Measurements from ENCODE around the gene SDF4. TPM values are rescaled to one million over a fixed set of nuclear protein-coding genes. Genes with fewer than 3 reads are reported as not detected.

SDF4 gene
- total and polyA plus RNA-seq, 2 of the 4 experiments (the other 2 are of a cell fraction): 57.0 to 250 TPM

DNA sequence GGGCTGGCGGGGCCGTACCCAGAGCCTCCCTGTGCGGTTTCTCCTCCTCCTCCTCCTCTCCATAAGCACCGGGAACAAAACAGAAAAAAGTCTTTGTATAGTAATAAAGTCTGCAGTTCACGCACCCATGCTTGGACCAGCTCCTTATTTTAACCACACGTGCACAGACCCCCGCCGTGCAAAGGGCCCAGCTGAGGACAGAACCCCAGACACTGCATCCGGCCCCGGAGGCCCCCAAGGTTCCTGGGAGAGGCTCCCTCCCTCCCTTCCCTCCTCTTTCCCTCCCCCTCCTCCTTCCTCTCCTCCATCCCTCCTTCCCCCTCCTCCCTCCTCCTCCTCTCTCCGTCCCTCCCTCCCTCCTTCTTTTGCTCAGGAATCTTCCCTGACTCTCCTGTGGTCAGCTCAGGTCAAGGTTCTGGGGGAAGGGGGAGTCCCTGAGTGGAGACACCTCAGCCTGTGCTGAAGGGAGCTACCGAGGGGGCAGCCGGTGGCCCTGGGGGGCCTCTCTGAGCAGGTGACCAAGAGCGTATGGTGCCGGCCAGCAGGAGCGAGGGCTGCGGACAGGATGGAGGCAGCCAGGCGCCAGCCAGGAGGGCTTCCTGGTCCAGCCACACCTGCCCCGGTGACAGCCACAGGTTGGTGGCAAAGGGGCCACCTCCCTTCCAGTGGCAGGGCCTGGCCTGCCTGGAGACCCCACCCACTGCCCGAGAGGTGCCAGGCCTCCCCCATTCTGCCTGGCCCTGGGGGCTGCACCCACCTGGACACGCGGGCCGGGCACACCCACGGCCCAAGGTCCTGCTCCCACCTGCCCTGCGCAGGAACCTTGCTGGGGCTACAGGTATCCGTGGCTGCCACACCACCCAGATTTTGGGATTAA lies 61.3 kb downstream of the SDF4 start:
- Histone ChIP-seq H4K20me1 (ENCODE audit: insufficient read depth, low read length) (no peaks in the 10 kb centered on the region; the same call in 1 of the 2 replicates), H3K4ac (ENCODE audit: low read depth, low read length) (no peak overlapping the region), H3K79me1 (ENCODE audit: low read depth in 1 of 2, low read length in 2 of 2) (no peaks in the 10 kb centered on the region), H2BK20ac (ENCODE audit: low read depth, low read length) (no peak overlapping the region), H3K4me3 (ENCODE audit: insufficient read depth, low read depth, low read length) (no peak overlapping the region), H3K56ac (ENCODE audit: extremely low read depth, insufficient read depth, low read length) (no peak overlapping the region), H2BK5ac (ENCODE audit: low read depth, low read length, poor library complexity, severe bottlenecking) (no peak overlapping the region), H4K91ac (ENCODE audit: insufficient read depth, low read depth, low read length) (no peak overlapping the region), H3K9me3 (ENCODE audit: control insufficient read depth, insufficient read depth, low read length) (peaks cover 2% of the 10 kb centered on the region), H3K14ac (replicated peaks; ENCODE audit: low read depth, low read length) (no peak overlapping the region), H3K9ac (ENCODE audit: low read depth, low read length) (no peak overlapping the region), H4K5ac (ENCODE audit: low read depth, low read length) (no peak overlapping the region), H2AK5ac (ENCODE audit: low read depth, low read length) (no peak overlapping the region), H2BK120ac (ENCODE audit: low read depth, low read length) (no peak overlapping the region), H2BK15ac (ENCODE audit: low read depth, low read length) (no peak overlapping the region), H2AFZ (replicated peaks; ENCODE audit: low read length, poor library complexity) (no peak overlapping the region), H3K4me1 (ENCODE audit: control insufficient read depth, insufficient read depth, low read length) (no peaks in the 10 kb centered on the region), H3K23ac (ENCODE audit: low read depth, low read length) (no peak overlapping the region), H3K27ac (ENCODE audit: insufficient read depth, low read length) (no peak overlapping the region), H3K18ac (ENCODE audit: low read depth, low read length) (no peak overlapping the region), H2AK9ac (replicated peaks; ENCODE audit: low read depth, low read length, poor library complexity) (no peak overlapping the region), H4K8ac (ENCODE audit: low read depth in 2 of 2, low read length in 2 of 2) (no peak overlapping the region), H3K9me1 (ENCODE audit: insufficient read depth, low read length) (no peaks in the 10 kb centered on the region), H3K27me3 (ENCODE audit: control insufficient read depth, insufficient read depth, low read length) (peaks cover 59% of the 10 kb centered on the region), H3K4me2 (ENCODE audit: low read depth, low read length) (no peak overlapping the region), H3K36me3 (ENCODE audit: control insufficient read depth, insufficient read depth, low read length) (no peaks in the 10 kb centered on the region)
- ChIA-PET CTCF (no interaction called here), POLR2A (ENCODE audit: unreplicated experiment) (no interaction called here)
- no peak for TF ChIP-seq RFX5 (IDR thresholded peaks at IDR 0.05; ENCODE audit: low read depth, low read length)
- TF ChIP-seq SMC3 (IDR thresholded peaks at IDR 0.05; ENCODE audit: low read depth, low read length): no peak
- TF ChIP-seq MAZ (IDR thresholded peaks at IDR 0.05; ENCODE audit: borderline replicate concordance, low read depth, low read length): no peak
- TF ChIP-seq, protein P1, sequence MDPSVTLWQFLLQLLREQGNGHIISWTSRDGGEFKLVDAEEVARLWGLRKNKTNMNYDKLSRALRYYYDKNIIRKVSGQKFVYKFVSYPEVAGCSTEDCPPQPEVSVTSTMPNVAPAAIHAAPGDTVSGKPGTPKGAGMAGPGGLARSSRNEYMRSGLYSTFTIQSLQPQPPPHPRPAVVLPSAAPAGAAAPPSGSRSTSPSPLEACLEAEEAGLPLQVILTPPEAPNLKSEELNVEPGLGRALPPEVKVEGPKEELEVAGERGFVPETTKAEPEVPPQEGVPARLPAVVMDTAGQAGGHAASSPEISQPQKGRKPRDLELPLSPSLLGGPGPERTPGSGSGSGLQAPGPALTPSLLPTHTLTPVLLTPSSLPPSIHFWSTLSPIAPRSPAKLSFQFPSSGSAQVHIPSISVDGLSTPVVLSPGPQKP (IDR thresholded peaks at IDR 0.05; ENCODE audit: borderline replicate concordance, low read depth, low read length): no peak
- no peak for TF ChIP-seq FOS (IDR thresholded peaks at IDR 0.05; ENCODE audit: low read depth, low read length)
- TF ChIP-seq, protein P2, sequence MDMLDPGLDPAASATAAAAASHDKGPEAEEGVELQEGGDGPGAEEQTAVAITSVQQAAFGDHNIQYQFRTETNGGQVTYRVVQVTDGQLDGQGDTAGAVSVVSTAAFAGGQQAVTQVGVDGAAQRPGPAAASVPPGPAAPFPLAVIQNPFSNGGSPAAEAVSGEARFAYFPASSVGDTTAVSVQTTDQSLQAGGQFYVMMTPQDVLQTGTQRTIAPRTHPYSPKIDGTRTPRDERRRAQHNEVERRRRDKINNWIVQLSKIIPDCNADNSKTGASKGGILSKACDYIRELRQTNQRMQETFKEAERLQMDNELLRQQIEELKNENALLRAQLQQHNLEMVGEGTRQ (IDR thresholded peaks at IDR 0.05; ENCODE audit: low read depth, low read length): no peak
- TF ChIP-seq MAFK (IDR thresholded peaks at IDR 0.05; ENCODE audit: low read depth, low read length): no peak
- TF ChIP-seq RAD21 (IDR thresholded peaks at IDR 0.05; ENCODE audit: low read length): no peak
- no peak for TF ChIP-seq BHLHE40 (IDR thresholded peaks at IDR 0.05; ENCODE audit: low read depth, low read length)
- intact Hi-C loops (cut with micrococcal nuclease) (no loop called here), dilution Hi-C loops (cut with HindIII; ENCODE audit: low sequenced_read_pairs, unreplicated experiment) (no loop called here), in situ Hi-C loops (cut with MboI; ENCODE audit: low sequenced_read_pairs) (no loop called here)
- BruUV-seq (replicated peaks): no TSS peak
- DNase-seq (no peak), ATAC-seq (ENCODE audit: low read depth) (no peak)
- WGBS, 2 experiments (ENCODE audit: extremely low coverage in 2 of 2, insufficient read length in 1 of 2): 43% methylated on average over 12 of the region's 26 CpGs; no CpG with 5 or more reads in 1 of the 2 experiments

Measured in IMR-90 (cell line).